ELR (cell line): ENCODE data around the gene MTAP.

Experiments used
- DNase-seq: peaks from one replicate; pipeline ENCODE4 v3.0.0-alpha.2; 2015; ENCODE audit warnings: low read depth

MTAP gene

GRCh38 chr9:21852754-21853153 is 50.3 kb downstream of the MTAP start:
- no peak for DNase-seq

DNA sequence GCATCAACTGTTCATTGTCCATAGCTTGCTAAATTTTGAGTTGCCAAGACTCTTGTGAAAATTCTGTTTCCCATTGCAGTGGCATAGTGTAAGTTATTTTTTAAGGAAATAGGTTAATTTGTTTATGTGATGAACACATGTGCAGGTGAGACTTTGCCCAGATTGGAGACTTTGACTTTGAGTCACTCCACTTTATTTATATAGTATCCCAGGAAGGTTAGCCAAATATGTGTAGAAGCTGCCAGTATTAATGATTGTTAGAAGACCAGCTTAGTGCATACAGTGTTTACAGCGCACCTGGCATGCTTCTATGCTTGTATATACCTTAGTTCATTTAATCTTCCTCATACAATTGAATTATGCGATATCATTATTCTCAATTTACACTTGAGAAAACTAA is 51.0 kb downstream of the MTAP start:
- no peak for DNase-seq

GRCh38 chr9:21854119-21854518 is 51.7 kb downstream of the MTAP start:
- no peak for DNase-seq

- peak; percentile 81 for DNase-seq
These were observed 52.2 kb downstream of the MTAP start for GRCh38 chr9:21854594-21854993.

- DNase-seq = peak; percentile 31
These were observed 54.1 kb downstream of the MTAP start for GRCh38 chr9:21856301-21857094.

DNA sequence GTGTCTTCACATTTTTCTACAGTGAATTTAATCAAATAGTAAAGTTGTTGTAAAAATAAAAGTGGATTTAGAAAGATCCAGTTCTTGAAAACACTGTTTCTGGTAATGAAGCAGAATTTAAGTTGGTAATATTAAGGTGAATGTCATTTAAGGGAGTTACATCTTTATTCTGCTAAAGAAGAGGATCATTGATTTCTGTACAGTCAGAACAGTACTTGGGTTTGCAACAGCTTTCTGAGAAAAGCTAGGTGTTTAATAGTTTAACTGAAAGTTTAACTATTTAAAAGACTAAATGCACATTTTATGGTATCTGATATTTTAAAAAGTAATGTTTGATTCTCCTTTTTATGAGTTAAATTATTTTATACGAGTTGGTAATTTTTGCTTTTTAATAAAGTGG is 60.4 kb downstream of the MTAP start:
- no peak for DNase-seq

- no peak for DNase-seq
These were observed 62.1 kb downstream of the MTAP start for GRCh38 chr9:21864505-21864904.

GRCh38 chr9:21866302-21866701 is 63.9 kb downstream of the MTAP start:
- no peak for DNase-seq

DNA sequence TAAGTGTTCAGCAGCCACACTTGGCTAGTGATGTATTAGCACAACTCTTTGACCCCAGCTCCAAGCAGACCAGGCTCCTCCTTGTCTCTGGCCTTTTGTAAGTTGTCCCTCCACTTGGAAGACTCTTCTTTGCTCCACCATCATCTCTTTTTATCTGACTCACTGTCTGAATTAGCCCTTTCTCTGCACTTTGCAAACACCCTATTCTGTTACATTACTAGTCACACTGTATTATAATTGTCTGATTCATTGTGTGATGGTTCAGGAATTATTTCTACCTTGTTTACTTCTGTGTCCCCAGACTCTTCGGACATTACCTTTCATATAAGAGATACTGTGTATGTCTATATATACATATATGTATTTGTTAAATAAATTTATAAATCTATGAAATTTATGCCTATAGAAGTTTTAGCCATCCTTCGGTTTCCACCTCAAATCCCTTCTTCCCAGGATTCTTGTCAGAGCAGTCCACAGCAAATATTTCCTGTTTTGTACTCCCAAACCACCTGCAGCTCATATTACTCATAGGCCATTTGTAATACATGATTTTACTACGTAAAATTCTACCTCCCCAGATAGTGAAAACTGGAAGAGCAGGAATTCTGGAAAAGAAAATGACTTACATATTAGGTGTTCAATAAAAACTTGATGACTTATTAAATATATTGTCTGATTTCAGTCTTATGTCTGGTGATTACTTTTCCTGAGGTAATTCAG is 69.0 kb downstream of the MTAP start:
- peak; percentile 44 for DNase-seq

GRCh38 chr9:21872696-21873095 is 70.3 kb downstream of the MTAP start:
- DNase-seq = no peak

- DNase-seq = peak; percentile 90
These were observed 71.2 kb downstream of the MTAP start for GRCh38 chr9:21873540-21874221.

- no peak for DNase-seq
These were observed 73.5 kb downstream of the MTAP start for GRCh38 chr9:21875893-21876292.

GRCh38 chr9:21883642-21884041 is 81.2 kb downstream of the MTAP start:
- DNase-seq = no peak

GRCh38 chr9:21889673-21890072 is 87.2 kb downstream of the MTAP start:
- no peak for DNase-seq

DNA sequence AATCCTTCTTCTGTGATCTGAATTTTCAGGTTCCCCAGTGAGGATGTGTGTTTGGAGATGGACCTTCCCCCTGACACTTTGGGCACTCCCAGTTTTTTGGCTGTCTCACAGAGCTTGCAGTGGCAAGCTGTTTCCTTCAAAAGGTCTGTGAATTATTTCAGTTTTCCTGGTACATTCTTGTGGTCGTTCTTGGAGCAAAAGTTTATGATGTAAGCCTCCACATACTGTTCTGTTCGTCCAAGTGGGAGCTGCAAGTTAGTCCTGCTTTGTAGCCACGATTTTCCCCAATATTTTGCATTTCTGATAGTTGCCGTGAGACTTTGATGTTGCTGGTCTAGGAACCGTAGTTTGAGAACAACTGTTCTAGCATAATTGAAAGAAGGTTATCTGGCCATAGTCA is 88.3 kb downstream of the MTAP start:
- DNase-seq = no peak

DNA sequence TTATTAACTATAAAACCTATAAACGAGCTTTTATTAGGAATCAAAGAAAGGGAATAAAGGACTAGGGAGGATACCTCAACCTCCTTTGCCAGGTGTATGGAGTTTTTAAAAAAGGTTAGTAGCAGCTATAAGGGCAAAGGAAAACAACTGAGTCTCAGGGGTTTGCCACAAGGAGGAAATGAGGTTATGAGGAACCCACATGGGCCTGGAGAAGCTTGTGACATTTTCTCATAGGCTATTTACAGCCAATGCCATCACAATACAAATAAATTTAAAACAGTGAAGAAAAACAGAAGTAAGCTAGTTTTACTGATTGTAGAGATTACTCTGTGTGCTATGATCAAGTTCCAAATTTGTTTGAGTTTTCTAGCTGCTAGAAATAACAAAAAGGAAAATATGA is 99.1 kb downstream of the MTAP start:
- no peak for DNase-seq

- peak; percentile 29 for DNase-seq
These were observed 99.7 kb downstream of the MTAP start for GRCh38 chr9:21902136-21902535.

- DNase-seq = no peak
These were observed 101.0 kb downstream of the MTAP start for GRCh38 chr9:21903380-21903965.

- DNase-seq = peak; percentile 22
These were observed 101.9 kb downstream of the MTAP start for GRCh38 chr9:21904371-21904770.

DNA sequence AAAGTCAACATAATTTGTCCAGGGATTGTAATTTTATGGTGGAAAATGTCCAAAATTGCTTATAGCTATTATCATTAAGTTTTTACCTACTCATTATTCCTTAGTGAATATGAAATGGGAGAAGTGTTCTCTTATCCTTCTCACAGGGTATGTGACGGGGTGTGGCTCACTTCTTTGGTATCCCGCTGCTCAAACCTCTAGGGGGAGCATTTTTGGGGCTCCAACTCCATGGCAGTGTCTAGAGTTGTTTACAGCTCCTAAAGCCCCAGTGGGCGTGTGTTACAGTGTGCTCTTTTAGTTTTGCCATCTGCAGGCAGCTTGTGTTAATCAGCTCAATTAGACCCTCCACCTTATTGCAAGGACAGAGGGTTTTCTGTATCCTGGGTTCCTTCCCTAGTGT is 102.3 kb downstream of the MTAP start:
- peak; percentile 39 for DNase-seq

- no peak for DNase-seq
These were observed 103.8 kb downstream of the MTAP start for GRCh38 chr9:21906213-21906612.

GRCh38 chr9:21906881-21907280 is 104.4 kb downstream of the MTAP start:
- peak; percentile 23 for DNase-seq
